CD4-positive, alpha-beta T cell treated with Interleukin-6 for 4 hours (primary cell): Measurements from ENCODE around the gene USB1.
"Not testable (repeated sequence)": the region's sequence is repeated elsewhere in the genome, so short reads cannot be mapped to it uniquely, and the experiment has no call there.

ENCODE experiments used
- DNase-seq: peaks from one replicate; pipeline ENCODE4 v3.0.0-alpha.2; 2020; ENCODE audit warnings: mixed read lengths

The USB1 gene

DNA sequence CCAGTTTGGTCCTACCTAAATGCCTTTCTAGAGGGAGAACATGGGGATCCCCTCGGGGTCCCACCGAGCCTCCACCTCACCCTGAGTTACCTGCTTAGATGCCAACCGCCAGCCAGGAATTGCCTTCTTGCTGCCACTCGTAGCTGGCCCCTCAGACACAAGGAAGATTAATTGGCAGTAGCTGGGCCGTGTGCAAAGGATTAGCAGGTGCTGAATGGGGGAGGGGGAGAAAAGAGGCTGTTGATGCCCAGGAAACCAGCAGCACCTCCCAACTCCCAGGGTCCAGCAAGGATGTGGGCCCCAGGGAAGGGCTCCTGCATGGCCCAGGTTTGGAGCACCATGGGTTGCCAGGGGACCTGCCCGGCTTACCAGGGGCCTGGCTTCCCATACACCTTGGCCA lies 30.2 kb upstream of the USB1 start, which contains the start of gene CNGB1:
Gene CNGB1 (minus strand): TSS at position 159 of the 400 bp plus-strand sequence. CDS start 3,842 bp downstream, outside the sequence.
- no peak for DNase-seq

DNA sequence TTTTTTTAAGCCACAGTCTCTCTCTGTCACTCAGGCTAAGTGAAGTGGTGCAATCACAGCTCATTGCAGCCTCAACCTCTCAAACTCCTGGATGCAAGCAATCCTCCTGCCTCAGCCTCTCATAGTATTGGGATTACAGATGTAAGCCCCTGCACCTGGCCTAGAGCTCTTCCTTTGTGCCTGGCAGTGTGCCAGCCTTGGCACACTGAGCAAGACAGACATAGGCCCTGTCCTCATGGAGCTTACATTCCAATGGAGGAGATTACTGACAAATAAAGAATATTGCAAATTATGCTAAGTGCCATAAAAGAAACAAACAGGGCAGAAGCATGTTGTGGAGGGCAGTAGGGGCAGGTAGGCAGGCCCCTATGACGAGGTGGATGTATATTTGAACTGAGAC lies 29.4 kb upstream of the USB1 start:
- DNase-seq, result no peak

DNA sequence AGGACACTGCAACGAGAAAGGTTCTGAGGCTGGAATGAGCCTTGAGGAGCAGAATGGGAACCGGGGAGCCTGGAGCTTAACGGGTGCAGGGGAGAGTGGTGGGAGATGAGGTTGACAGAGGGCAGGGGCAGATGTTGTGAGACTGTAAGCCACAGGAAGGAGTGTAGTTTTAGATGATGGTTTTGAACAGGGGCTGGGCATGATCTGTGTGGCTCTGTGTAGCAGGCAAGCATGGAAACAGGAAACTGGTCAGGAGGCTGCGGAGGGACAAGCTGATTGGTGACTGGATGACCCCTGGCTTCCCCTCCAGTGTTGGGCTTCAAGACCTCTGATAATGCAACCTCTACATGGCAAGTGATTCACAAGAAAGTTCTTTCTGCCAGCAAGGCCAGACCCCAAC lies 28.9 kb upstream of the USB1 start:
- DNase-seq, result no peak

DNA sequence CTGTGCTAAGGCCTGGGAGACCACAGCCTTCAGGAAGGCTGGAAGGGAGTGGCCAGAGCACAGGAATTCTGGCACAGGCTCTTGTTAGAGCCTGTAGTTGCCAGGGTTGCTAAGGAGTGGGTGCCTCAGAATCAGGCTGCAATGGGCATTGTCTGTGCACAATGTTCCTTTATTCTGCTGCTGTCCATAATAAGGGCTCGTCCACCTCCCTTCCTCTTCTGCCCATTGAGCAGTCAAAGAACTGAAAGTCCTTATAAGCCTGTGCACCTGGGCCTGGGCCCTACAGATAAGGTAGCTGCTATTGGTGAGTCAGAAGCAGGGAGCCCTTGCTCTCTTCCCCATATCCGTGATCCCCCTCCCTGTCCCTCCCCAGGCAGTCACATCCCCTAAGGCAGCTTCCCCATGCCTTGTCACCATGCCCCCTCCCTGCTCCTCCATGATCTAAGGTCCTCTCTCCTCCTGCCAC lies 24.8 kb upstream of the USB1 start:
- DNase-seq, result no peak

DNA sequence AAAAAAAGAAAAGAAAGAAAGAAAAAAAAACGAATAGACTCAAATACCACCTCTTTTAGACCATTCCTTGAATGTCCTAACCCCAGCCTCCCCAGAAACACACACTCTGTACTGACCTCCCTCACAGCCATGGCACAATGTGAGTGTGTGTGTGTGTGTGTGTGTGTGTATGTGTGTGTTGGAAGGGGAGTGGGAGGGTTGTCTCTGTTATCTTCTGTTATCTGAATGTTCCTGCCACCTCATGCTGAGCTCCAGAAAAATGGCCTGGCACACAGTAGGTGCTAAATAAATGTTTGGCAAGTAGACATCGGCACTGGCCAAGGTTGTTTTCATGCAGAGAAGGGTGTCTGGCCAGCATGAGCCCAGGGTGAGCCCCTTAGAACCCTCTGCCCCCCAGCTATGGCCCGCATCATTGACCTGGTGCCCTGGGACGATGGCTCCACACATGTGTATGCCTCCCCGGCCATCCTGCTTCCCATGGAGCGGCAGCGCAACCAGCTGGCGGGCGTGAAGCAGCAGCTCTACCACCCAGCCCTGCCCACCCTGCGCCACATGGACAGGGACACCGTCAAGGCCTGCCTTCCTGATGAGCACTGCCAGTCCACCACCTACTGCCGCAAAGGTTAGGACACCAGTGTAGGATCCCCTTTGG lies 23.7 kb upstream of the USB1 start:
- DNase-seq, result no peak

DNA sequence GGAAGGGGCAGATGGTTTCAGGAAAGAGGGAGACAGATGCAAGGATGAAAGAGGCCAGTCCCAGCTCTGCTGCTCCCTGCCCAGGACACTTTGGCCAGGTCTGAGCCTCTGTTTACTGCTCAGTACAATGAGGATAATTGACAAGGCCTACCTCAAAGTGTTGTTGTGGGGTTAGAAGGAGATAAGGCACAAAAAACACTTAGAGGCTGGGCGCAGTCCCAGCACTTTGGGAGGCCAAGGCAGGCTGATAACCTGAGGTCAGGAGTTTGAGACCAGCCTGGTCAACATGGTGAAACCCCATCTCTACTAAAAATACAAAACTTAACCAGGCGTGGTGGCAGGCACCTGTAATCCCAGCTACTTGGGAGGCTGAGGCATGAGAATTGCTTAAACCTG lies 23.1 kb upstream of the USB1 start:
- not testable (repeated sequence) for DNase-seq

DNA sequence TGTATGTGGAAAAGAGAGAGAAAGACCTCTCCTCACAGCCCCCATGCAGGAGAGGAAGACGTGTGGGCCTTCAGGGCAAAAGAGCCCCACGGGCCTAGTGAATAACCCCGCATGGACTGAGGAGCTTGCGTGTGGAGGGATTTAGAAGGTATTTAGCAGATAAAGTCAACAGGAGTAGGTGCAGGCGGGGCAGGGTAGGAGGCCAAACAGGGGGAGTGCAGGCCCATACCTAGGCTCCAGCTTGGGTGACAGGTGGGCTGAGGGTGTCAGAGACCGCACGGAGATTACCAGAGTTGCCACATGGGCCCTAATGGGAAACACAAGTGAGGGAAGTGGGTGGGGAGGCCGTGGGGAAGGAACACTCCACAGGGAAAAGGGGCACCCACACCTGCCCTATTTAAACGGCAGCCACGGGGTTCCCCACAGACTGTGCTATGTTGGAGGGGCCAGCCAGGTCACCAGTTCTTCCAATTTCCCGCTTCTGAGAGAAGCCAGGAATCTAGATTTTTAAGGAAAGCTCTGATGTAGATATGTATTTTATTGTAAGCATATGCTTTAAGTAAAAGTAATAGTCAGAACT lies 22.1 kb upstream of the USB1 start:
- no peak for DNase-seq

DNA sequence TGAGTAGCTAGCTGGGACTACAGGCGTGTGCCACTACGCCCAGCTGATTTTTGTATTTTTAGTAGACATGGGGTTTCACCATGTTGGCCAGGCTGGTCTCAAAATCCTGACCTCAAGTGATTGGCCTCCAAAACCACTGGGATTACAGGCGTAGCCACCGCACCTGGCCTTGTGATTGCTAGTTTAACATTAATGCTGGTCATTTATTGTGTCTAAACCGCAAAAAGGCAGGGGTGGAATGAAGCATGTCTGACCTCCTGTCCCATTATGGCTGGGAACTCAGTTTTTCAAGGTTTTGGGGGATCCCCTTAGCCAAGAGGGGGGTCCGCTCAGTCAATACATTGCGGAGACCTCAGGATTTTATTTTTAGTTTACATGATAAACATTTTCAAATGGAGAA lies 19.6 kb upstream of the USB1 start:
- no peak for DNase-seq

DNA sequence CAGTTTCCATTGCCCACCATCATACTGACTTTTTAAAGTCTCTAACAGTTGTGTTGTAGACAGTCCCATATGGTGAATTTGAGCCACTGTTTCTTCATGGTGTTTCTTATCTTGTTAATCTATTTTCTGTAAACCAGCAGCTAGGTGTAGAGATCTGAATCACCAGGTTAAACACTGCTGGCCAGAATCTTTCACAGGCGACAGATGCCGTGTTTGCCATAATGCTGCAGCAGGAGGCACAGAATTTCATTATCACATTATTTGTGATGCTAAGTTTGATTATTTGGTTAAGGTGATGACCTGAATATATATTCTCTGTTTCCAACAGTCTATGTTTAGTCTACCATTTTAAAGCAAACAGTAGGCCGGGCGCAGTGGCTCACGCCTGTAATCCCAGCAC lies 18.8 kb upstream of the USB1 start:
- no peak for DNase-seq

DNA sequence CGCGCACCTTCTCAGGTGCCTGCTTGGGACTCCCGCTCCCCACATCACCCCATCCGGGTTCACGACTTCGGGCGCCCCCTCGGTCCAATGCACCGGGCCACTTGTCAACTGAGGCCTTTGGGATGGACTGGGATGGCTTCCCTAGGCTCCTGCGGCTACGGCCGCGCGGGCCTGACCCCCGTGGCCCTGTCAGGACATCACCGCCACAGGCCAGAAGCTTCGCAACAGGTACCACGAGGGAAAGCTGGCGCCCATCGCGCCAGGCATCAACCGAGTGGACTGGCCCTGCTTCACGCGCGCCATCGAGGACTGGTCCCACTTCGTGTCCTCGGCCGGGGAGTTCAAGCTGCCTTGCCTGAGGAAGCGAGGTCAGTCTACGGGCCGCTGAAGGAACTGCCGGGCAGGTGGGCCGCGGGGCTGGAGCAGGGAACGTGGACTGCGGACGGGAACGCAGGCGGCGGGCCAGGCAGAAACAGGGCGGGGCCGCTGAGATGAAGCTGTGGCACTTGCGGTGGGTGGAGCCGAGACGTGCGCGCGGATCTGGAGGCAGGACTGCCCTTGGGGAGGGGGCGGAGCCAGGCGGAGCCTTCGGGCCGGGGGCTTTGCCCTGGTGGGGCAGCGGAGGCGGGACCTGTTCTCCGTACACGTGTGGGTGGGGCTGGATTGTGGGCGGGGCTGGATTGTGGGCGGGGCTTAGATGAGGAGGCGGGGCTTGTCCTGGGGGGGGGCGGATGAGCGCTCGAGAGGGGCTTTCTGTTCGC lies 16.6 kb upstream of the USB1 start:
- DNase-seq, result peak; percentile 97

DNA sequence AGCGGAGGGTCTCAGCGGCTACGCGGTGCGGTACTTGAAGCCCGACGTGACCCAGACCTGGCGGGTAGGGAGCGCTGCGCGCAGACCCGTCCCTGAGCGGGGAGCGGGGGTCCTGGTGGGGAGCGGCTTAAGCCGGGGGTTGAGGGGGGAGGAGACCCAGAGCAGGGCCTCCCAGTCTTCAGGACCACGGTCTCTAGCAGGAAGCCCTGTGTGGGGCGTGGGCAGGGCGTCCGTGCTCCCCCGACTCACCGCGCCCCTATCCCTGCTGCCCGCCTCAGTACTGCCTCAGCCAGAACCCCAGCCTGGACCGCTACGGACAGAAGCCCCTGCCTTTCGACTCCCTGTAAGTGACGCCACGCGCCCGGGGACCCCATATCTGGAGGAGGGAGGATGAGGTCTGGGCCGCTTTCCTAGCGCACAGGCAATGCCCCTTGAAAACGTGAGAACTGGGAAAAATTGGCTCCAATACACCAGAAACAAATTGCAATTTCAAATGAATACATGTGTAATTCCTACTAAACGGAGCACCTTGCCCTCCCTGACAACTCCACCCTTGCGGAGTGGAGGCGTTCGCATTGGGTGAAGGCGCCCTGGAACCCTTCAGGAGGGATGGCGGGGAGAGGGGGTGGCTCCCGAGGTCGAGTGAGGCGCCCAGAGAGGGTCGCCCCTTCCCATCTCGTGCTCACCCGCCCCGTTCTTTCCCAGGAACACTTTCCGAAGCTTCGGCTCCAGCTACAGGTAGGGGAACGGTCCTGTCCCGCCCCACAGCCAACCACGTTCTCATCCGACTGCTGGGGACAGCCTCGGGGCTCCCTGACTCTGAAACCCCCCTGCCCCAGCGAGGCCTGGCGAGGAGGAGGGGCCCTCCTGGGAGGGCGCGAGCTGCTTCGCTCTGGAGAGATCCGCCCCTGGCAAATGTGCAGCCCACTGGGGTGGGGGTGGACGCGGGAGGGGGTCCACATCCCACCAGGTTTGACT lies 15.7 kb upstream of the USB1 start:
- no peak for DNase-seq

DNA sequence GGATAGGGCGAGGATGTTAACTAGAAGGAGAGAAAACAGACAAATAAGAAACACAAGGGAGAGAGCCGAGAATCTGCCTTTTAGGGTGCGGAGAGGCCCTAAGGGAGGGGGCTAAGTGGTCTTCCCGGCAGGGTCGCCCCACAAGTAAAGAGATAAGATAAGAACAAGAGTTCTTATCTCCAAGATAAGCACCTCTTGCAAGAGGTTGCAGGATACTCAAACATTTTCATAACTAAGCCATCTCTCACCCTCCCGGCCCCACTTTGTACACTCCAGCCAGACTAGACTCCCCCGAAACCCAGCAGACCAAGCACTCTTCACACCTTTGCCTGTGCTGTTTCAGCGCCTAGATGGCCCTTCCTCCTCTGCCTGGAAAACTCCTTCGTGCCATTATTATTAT lies 15.0 kb upstream of the USB1 start:
- no peak for DNase-seq

DNA sequence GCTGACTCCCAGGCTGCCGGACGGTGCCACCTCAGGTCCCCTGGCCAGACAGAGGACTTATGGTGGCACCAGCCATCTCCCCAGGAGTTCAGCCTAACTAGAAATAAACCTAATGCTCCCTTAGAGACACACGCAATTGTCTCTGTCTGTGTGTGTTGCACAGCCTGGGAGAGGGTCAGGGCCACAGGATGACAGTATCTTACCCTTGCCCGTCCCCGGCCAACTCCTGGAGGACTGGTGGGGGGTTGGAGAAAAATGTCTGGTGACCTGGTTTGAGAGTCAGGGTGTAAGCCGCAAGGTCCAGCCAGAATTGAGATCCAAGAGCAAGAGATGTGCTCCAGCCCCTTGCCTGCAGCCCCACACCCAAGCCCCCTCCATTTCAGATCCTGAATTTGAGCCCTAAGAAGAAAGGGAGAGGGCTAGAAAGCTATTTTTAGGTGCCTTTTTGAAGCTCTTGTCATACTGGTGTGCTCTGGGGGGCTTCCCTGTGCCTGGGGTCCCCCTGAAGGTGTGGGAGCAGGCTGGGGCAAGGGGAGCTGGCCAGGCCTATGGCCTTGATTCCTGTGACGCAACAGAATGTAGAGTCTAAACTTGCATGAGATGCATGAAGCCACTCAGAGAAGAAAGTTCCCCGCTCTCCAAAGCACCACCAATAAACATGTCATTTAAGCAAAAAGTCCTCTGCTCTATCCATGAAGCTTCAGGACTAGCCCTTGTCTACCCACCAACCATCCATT lies 13.6 kb upstream of the USB1 start:
- DNase-seq, result no peak

DNA sequence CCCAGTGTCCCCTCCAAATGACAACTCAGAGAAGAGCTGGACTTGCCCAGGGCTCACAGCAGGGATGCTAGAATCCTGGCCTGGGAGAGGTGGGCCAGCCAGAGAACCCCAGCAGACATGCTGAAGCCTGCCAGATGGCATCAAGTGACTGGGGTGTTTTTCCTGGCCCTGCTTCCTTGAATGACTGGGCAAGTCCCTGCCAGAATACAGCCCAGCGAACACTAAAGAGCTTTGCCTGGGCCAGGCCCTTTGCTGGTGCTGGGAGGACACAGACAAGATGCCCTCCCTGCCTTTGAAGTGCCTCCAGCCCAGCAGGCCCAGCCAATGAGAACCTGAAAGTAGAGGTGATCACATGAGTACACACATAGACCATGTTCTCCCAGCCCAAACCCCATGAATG lies 12.3 kb upstream of the USB1 start:
- DNase-seq, result no peak

DNA sequence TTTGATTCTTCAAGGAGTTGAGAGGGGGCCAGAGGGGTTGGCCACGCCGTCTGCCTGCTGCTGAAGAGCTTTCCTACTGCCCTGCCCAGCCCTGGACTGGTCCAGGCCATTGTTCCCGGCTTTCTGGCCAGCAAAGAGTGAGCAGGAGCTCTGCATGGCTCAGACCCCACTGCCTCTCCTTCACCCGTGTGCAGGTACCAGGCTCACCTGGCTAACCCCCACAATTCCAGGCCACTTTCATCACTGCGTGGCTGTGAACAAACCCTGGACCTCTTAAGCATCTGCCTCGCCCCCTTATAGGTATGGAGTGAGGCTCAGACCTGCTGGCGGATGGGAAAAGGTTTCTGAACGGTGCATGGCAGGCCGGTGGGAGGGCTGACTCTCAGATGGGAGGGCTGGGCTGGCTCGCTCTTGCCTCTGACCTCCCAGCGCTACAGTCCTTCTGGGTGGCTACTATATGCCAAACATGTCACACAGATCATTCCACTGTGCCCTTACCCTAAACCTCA lies 9.6 kb upstream of the USB1 start:
- DNase-seq, result no peak

DNA sequence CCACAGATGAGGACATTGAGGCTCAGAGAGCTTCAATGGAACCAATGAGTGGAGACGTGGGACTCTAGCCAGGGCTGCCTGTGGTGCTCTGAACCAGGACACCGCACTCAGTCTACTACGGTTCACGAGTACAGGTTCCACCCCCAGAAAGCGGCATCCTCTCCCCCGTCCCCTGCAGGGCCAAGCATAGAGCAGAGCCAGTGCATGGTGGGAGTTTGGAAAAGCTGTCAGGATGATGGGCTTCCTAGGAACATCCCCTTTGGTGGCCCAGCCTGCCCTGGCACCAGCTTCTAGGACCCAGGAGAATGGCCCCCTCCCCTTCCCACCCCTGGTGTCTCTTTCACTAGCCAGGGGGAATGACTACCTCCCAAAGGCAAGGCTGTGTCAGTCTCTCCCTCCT lies 9.1 kb upstream of the USB1 start:
- DNase-seq, result no peak

DNA sequence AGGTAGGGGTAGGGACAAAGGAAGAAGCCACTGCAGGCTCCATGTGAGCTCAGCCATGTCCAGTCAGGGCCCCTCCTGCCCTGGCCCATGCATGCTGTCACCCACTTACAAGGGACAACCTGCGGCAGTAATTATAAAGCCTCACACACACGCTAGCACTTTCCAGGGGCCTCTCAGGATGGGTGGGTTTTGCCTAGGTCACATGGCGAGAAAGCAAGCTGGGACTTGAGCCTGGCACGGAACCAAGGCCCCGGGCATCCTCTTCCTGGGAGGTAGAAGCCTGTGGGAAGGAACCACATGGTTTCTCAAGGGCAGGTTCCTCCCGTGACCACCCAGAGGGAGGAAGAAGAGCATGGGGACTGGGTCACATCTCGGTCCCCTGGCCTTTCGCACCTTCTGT lies 7.8 kb upstream of the USB1 start:
- DNase-seq, result no peak

DNA sequence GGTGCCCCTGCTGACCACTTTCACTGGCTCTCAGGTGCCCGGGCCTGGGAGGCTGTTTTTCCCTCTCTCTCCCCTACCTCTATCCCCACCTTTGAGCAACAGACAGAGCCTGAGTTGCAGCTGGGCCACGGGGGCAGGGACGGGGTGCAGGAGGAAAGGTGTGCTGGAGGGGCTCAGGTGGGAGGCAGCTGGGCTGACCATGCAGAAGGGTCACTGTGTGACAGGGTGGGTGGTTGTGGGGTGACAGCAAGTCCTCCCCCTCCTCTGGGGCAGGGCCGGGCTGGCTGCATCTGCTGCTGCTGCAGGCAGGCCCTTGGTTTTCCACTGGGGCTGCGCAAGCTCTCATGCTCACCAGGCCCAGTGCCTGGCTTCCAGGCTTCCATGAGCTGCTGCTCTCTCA lies 7.3 kb upstream of the USB1 start:
- no peak for DNase-seq

DNA sequence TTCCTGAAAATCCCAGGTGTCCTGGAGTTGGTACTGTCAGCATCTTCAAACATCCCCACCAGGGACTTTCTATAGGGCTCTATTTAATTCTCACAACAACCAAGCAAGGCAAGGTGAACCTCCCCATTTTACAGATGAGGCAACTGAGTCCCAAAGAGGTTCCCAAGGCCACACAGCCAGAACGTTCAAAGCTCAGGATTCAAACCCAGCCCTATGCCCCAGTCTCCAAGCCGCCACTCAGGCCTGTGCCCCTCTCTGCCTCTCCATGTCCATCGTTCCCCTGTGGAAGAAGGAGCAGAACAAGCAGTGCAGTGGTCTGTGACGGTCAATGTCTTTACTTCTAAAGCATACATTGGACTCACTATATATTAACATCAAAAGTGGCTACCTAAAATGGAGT lies 6.8 kb upstream of the USB1 start:
- DNase-seq, result no peak

DNA sequence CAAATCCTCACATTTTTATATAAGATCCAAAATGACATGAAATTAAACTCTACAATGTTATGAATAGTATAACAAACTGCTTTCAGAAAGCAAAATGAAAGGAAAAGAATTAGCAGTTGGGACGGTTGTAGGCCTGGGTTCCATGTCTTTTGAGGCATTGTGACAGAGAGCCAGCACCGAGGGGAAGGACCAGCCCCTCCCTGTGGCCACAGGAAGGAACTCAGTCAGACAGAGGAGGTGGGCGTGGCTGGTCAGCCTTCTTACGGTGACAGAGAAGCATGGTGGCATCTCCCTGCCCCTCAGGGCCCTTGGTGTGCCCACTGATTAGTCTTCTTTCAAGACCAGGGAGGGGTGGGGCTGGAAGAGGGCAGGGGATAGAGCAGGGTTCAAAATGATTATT lies 6.4 kb upstream of the USB1 start:
- DNase-seq, result peak; percentile 60

DNA sequence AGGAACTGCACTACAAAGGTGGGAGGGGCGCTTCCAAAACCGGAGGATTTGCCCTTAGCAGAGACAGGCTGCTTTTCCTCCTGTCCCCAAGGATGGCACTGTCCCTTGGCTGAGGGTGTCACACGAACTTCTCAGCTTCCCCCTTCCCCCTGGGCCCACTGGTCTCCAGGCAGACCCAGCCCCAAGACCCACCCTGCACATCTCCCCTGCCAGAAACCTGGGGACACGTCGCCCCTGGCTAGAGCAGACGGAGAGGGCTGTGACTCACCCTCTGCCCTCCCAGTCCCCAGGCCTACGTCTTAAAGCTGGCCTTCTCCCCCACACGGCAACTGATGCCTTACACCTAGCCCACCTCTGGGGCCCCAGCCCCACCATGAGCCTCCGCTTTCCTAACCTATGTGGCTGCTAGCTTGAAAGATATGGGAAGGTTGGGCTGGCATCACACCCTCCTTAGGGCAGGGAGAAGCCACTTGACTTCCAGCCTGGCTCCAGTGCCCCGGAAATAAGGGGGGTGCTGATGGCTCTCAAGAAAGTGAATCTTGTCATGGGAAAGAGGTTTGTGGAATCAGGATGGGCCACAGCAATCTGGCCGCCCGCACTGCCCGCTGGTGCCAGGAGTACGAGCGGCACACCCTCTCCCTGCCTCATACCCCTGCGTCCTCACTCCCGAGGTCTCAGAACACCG lies 5.3 kb upstream of the USB1 start:
- DNase-seq, result no peak
